NK-92 treated with Interleukin-12 subunit alpha and Interleukin-12 subunit beta, amount 100 ng/mL, for 24 hours (cell line): ENCODE data around the gene TMEM52.
"Not testable (repeated sequence)": the region's sequence is repeated elsewhere in the genome, so short reads cannot be mapped to it uniquely, and the experiment has no call there.

Source experiments
- DNase-seq: peaks from one replicate; lab custom pipeline; 2025; lab: John Stamatoyannopoulos, UW

Gene TMEM52

DNA sequence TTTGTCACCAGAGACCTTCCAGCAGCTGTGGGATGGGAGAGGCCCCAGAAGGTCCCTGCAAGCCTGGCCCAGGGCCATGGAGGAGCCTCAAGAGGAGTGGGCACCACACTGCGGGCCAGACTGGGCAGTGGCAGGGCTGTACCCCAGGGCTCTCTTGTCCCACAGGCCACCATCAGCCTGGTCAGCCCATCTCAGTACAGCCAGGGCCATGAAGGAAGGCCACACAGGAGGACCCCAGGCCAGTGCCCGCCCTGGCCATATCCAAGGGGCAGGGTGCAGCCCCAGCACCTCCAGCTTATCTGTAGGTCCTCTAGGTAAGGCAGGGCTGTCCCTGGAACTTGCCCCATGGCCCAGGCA lies 25.1 kb downstream of the TMEM52 start:
- DNase-seq = no peak

DNA sequence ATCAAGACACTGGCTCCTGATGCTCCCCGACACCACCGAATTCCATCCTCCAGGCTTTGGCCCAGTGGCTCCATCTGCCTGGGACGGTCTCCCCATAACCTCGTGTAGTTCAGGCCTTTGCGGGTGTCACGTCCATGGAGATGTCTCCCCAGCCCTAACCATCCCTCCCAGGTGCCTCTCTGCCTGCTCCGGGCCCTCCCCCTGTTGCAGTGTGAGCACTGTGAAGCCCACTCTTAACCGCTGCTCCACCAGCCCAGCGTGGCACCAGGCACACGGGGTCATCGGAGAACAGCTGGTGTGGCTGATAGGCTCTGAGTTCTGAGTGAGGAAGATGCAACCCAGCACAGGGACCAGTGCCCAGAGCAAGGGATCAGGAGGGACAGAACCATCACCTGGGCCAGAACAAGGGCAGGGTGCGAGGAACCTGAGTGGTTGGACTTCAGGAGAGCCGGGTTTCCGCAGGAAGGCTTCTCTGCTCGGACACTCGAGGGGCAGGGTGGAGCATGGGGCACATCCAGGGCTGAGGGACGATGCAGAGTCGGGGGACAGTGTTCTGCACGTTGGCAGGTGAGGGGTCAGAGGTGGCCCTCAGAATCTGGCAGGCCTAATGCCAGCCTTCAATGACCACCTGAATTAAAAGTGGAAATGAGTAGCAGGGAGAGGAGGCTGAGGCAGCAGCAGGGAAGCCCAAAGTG lies 25.6 kb downstream of the TMEM52 start:
- no peak for DNase-seq

DNA sequence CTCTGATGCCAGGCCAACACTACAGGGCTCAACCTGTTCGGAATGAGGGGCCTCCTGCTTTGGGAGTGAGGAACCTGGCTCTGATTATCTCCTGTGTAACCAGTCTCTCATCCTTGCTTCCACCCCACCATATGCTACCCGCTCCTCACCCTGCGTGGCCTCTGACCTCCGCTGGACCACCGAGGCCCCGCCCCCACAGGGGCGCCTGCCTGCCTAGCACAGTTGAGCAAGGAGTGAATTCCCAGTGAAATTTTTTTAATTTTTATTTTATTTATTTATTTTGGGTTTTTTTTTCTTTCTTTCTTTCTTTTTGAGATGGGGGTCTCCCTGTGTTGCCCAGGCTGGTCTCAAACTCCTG lies 26.3 kb downstream of the TMEM52 start:
- no peak for DNase-seq

DNA sequence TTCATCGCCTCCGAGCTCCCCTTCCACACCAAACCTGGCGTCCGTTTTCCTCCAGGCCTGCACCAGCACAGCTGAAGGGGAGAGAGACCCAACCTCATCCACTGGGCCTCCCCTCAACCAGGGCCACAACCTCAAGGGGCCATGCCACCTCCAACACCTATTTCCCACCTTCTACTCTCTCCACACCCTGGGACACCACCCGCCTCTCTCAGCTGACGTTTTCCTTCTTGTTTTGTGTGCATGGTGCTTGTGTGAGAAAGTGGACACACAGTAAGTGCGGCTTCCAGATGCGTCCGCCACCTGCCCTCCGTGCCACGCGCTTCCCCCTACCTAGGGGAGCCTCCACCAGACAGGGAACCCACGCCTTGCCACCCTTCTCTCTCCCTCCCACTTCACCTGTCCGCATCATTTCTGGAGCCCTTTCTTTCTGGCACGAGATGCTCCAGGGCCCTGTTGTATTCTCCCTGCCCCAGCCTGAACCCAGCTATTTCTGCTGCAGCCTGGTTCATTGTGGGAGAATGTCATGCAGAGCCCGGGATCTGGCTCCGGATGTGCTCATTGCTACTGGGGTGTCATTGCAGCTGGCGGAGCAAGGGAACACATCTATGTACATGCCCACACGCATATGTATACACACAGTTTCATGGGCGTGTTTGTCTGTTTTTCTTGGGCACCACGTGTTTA lies 26.9 kb downstream of the TMEM52 start:
- no peak for DNase-seq

DNA sequence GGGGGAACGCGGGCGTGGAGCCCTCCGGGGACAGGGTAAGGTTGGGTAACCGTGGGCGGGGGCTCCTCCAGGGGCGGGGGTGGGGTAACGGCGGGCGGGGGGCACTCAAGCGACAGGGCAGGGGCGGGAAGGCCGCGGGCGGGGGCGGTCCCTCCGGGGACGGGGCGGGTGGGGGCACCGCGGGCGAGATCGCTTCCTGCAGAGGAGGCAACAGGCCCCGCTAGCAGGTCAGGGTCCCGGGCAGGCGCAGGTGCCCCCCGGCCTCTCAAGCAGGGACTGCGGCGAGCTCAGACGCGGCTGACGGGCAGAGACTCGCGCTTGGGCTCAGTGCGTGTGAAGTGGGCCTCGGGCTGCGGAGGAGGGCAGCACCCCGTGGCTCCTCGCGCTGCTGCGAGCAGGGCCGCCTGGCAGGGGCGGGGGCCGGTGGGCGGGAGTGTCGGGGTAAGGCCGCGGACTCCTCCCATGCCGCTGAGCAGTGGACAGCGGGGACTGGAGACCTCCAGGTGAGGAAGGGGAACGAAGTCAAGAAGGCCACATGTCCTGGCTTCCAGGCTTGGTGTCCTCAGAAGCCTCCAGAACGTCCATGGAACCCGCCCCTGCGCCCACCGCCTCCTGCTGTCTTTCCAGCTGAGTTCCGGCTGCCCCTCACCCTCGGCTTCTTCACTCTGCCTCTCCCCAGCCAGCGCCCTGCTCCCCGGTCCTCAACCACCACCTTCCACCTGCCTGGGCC lies 27.6 kb downstream of the TMEM52 start:
- DNase-seq = peak; percentile 79

DNA sequence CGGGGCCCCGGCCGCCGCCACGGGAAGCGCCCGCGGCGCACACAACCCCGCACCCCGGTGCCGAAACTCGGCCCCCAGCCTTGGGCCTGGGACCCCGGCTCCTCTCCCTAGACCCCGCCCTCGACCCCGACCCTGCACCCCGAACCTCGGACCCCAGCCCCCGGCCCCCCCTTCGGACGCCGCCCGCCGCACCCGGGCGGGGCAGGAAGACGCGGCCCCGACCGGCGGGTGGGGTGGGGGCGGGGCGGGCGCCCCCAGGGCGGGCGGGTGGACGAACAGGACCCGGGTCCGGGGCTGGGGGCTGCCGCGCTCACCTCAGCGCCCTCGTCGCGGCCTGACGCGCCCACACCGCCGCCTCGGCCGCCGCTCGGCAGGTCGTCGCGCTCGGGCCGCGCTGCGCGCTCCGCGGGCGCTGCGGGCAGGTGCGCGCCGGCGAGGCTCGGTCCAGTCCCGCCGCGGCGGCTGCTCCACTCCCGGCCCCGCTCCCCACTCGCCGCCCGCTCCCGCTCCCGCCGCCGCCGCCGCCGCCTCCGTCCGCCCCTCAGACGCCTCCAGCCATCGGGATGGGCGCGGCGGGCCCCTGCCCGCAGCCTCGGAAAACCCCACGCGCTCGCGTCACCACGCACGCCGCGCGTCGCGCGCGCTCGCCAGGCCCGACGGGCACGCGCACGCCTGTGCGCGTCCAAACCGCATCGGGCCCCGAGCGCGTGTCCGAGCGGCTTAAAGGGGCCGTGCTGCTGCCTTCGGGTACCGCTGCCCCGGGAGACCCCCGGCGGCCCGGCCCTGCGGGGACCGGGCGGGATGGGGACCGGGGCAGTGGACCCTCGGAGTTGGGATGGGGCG lies 28.4 kb downstream of the TMEM52 start, which contains the start of gene GNB1:
TSS of gene GNB1 (minus strand) at position 582 of the 843 bp plus-strand sequence. CDS start 65,634 bp downstream, outside the sequence.
- DNase-seq = peak; percentile 79

DNA sequence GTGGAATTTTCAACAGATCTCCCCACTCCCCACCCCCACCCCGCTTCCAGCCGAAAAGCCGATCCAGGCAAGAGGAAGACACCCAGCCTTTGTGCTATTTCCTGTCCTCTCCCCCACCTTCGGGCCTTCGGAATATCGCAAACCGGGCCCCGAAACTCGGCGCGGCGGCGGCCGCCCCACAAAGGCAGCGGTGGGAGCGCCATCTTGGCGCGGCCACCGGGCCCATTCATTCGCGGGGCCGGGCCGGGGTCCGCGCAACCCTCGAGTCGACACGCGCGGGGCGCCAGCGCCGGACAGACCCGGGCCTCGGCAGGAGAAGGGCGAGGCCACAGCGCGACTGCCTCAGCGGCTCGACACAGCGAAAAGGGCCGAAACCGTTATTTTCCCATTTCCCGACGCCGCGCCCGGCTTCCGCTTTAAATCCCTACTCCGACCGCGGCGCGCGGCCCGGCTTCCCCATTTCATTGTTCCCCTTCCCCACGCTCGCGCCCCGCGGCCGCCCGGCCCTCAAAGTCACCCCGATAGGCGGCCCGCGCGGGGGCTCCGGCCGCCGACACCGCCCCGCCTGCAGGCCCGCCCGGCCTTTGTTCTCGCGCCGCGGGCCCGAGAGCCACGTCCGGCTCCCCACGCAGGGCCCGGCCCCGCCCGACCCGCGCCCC lies 29.1 kb downstream of the TMEM52 start:
- no peak for DNase-seq

DNA sequence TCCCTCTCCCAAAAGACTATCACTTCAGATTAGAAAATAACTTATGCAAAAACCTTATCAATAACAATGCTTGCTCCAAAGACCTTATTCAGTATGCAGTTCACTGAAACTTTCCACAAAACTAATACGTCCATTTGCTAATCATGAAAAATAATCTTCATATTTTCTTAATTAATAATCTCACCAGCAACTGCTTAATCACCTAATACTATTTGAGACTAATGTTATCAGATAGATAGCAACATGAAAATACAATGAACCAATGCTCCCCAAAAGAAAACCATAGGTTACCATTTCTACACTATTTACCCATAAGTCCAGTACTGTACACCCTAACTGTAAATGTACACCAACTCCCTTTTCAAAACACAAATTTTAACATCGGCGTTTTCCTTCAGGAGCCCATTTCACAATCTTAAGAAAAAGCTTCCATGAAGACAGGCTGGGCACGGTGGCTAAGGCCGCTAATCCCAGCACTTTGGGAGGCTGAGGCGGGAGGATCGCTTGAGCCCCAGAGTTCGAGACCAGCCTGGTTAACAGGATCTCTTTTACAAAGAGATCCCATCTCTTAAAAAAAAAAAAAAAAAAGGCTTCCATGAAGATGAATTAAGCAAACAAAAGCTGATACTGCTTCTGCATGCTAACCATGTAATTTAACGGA lies 29.9 kb downstream of the TMEM52 start:
- DNase-seq = no peak

DNA sequence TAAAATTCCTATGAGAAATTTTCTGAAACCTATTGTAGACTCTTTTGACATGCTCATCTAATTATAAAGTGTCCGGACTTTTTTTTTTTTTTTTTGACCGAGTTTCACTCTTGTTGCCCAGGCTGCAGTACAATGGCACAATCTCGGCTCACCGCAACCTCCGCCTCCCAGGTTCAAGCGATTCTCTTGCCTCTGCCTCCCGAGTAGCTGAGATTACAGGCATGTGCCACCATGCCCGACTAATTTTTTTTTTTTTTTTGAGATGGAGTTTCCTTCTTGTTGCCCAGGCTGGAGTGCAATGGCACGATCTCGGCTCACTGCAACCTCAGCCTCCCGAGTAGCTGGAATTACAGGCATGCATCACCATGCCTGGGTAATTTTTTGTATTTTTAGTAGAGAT lies 35.2 kb downstream of the TMEM52 start:
- DNase-seq = not testable (repeated sequence)

DNA sequence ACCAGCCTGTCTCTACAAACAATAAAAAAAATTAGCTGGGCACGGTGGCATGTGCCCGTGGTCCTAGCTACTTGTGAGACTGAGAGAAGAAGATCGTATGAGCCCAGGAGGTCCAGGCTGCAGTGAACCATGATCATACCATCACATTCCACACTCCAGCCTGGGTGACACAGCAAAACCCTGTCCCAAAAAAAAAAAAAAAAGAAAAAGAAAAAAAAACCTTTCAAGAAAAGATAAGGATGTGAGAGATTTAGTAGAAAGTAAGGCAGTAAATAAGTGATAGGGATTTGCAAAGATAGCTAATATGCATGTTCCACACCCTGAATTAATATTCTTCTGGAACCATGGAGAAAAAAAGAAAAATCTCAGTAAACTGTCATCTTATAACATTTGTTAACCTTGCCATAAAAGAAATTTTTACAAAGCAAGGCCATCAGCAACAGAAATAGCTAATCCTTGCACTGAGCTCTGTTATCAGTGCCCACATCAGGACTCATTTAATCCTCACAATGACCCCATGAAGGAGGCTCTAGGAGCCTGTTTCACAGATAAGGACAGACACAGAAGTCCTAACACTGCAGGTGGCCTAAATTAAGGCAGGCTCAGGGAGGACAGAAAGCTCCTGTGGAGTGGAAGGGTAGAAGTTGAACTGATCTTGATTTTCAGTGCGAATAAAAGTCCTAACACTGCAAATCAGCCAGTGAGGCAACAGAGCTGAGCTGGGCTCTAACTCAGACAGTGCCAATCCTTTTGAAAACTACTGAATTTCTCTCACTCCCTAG lies 35.8 kb downstream of the TMEM52 start:
- DNase-seq = no peak

DNA sequence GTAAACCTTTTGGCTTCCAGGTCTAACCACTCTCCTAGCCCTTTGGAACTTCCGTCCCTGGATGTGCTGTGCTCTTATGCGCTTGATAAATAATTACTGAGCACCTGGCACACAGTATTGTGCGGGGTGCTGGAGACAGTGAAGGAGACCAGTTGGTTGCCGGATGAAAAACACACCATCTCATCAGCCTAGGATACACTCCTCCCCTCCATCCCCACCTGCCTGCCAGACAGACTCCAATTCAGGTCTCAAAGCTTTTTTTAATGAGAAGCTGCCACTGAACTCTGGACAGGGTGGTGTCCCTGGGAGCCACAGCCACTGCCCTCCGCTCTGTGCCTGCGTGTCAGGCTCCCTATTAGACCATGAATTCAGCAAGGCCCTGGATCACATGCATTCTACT lies 37.4 kb downstream of the TMEM52 start:
- no peak for DNase-seq

DNA sequence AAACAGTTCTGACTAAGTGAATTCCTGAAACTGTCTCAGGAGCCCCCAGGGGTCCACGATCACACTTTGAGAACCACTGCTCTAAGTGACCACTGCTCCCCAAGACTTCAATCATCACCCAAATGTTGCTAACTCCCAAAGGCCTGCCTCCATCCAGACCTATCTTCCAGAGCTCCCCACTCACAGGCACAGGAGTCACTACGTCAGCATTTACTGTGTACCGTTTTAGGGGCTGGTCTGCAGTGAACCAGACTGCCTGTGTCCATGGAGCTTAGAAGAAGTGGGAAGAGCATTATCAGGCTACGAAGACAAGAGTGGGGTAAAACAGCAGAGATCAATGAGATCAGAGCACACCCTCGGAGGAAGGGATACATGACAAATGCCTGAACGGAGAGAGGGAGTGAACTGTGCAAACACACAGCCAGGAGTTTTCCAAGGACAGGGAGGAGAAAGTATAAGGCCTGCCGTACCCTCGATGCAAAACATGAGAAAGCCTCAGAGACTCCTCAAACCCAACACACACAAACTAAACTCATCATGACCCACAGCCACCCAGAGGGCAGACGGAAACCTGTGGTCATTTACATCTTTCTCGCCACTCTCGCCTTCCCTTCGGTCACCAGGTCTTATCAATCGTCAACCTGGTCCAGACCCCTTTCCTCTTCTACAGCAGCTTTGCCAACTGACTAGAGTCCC lies 38.3 kb downstream of the TMEM52 start:
- no peak for DNase-seq

DNA sequence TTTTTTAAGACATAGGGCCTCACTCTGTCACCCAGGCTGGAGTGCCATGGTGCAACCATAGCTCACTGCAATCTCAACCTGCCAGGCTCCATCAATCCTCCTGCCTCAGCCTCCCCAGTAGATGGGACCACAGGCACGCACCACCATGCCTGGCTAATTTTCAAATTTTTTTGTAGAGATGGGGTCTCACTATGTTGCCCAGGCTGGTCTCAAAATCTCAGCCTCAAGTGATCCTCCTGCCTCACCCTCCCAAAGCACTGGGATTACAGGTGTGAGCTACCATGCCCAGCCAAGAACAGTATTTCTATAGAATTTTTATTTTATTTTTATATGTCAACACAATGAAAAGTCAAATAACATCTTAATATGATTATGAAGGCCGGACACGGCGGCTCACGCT lies 39.1 kb downstream of the TMEM52 start:
- no peak for DNase-seq

DNA sequence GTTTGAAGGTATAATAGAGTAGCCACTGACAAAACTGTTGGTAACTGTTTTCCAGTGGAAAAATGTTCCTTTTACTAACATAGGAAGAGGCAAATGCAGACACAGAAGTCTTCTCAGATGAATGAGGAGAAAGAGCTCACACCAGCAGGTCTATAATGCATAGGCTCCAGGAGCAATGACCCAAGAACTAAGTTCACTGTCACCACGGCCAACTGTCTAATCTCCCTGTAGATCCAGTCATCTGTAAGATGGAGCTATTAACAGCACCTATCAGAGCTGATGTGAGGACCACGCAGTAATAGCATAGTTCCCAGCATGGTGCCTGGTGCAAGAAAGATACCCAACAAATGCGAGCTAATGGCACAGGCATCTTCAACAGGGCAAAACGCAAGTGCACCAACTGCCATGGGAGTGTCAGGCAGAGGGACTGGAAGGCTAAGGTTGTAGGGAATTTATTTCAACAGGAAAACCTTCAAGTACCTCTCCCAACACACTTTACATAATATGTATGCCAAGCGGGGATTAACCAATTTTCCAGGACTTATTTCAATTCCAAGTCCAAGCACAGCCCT lies 41.1 kb downstream of the TMEM52 start:
- DNase-seq = no peak

DNA sequence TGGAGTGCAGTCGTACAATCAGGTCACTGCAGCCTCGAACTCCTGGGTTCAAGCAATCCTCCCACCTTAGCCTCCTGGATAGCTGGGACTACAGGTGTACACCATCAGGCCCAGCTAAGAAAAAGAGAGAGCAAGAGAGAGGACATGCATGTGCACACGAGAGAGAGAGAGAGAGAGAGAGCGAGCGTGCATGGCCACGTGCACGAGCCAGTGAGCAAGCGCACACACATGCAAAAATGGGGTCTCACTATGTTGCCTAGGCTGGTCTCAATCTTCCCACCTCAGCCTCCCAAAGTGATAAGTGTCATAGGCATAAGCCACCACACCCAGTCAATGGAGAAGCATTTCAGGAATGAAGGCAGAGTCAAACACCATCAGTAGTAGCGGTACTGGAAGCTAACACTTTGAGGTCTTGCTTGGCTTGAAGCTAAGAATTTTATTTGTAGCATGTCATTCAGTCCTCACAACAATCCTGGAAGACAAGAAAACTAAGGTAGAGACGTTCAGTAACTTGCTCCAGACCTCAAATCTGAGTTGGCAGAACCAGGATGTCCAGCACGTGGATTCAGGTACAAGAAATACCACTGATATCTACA lies 42.6 kb downstream of the TMEM52 start:
- DNase-seq = no peak

DNA sequence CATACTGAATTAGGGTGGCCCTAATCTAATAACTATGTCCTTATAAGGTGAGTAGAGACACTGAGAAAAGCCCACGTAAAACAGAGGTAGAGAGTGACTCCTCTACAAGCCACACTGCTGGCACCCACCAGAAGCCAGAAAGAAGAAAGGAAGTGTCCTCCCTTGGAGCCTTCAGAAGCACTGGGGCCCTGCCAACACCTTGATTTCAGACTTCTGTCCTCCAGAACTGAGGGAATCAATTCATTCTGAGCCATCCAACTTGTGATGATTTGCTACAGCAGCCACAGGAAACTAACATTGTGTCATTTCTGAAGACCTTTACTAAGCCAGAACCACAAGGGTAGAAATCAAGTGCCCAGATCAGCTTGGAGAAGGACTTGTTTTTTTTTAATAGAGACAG lies 43.1 kb downstream of the TMEM52 start:
- DNase-seq = no peak

DNA sequence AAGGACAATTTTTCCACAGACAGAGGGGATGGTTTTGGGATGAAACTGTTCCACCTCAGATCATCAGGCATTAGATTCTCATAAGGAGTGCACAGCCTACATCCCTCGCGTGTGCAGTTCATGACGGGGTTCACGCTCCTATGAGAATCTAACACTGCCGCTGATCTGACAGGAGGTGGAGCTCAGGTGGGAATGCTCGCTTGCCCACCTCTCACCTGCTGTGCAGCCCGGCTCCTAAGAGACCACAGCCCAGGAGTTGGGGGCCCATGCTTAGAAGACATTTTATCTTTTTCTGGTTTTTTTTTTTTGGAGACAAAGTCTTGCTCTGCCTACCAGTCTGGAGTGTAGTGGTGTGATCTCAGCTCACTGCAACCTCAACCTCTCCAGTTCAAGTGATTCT lies 44.2 kb downstream of the TMEM52 start:
- no peak for DNase-seq

DNA sequence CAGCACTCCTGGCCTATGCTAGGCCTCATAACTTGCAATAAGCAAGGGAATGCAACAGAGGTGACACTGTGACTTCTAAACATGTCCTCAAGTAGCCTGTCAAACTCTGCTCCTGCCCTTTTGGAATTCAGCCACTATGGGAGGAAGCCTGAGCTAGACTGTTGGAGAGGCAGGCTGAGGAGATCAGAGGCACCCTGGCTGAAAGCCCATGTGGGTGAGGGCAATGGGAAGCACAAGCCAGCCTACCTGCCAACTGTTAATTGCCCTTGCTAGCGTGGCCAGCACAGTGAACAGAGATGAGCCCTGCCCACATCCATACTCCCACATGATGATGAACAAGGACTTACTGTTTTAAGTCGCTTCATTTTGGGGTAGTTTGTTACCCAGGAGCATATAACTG lies 45.9 kb downstream of the TMEM52 start:
- DNase-seq = no peak
